HepG2 (cell line): ENCODE measurements around the gene UBE2C. TPM values are rescaled to one million over a fixed set of nuclear protein-coding genes. Genes with fewer than 3 reads are reported as not detected.

Experiments used
- AGO1 ChIP-seq: fragments of 200-400 bp; formaldehyde crosslinking; IDR thresholded peaks from 2 replicates; pipeline ENCODE4 v1.6.1; 2017; ENCODE audit warnings: mild to moderate bottlenecking, low read depth, low read length, moderate library complexity; ENCODE audit not compliant: poor library complexity, severe bottlenecking
- AKAP8 ChIP-seq: sonication (generic); formaldehyde crosslinking; IDR thresholded peaks from 2 replicates; pipeline ENCODE4 v1.5.1; 2020; ENCODE audit warnings: mild to moderate bottlenecking, missing genetic modification reagents
- CBFB ChIP-seq: sonication (generic); formaldehyde crosslinking; IDR thresholded peaks from 2 replicates; pipeline ENCODE4 v1.4.0; 2020; ENCODE audit warnings: missing genetic modification reagents
- CEBPZ ChIP-seq: IDR thresholded peaks from 2 replicates; pipeline ENCODE4 v1.6.1; 2012; ENCODE audit warnings: low read length, improper control_type of control experiment
- HOMEZ ChIP-seq: IDR thresholded peaks from 2 replicates; pipeline ENCODE4 v1.6.1; 2016; ENCODE audit warnings: low read depth
- KLF6 ChIP-seq: IDR thresholded peaks from 2 replicates; pipeline ENCODE4 v1.8.0; 2016; ENCODE audit warnings: missing biosample characterization, missing genetic modification reagents
- MEF2D ChIP-seq: sonication (generic); formaldehyde crosslinking; IDR thresholded peaks from 2 replicates; pipeline ENCODE4 v1.5.1; 2020; ENCODE audit warnings: mild to moderate bottlenecking, missing genetic modification reagents
- MNT ChIP-seq: fragments of 450-650 bp; IDR thresholded peaks from 2 replicates; pipeline ENCODE4 v1.6.1; 2016
- TFAP4 ChIP-seq: sonication (generic); IDR thresholded peaks from 2 replicates; pipeline ENCODE4 v1.6.1; 2016; ENCODE audit warnings: low read depth, borderline replicate concordance
- ZFP82 ChIP-seq: sonication (generic); formaldehyde crosslinking; IDR thresholded peaks from 2 replicates; pipeline ENCODE4 v1.5.1; 2020; ENCODE audit warnings: mild to moderate bottlenecking, missing genetic modification reagents, borderline replicate concordance
- ZNF143 ChIP-seq: sonication (generic); formaldehyde crosslinking; IDR thresholded peaks from 2 replicates; pipeline ENCODE4 v1.4.0; 2020; ENCODE audit warnings: missing genetic modification reagents
- ZNF276 ChIP-seq: sonication (generic); formaldehyde crosslinking; IDR thresholded peaks from 2 replicates; pipeline ENCODE4 v1.4.0; 2020; ENCODE audit warnings: mild to moderate bottlenecking, low read depth, missing genetic modification reagents
- ZNF451 ChIP-seq: sonication (generic); formaldehyde crosslinking; IDR thresholded peaks from 2 replicates; pipeline ENCODE4 v1.5.0; 2020; ENCODE audit warnings: mild to moderate bottlenecking, missing genetic modification reagents
- ZNF510 ChIP-seq: sonication (generic); formaldehyde crosslinking; IDR thresholded peaks from 2 replicates; pipeline ENCODE4 v1.4.0; 2020; ENCODE audit warnings: low read depth, mild to moderate bottlenecking, missing genetic modification reagents
- ZNF619 ChIP-seq: sonication (generic); formaldehyde crosslinking; IDR thresholded peaks from 2 replicates; pipeline ENCODE4 v1.4.0; 2020; ENCODE audit warnings: mild to moderate bottlenecking, missing genetic modification reagents
- polyA plus RNA-seq, 8 experiments: library from polyadenylated mRNA; depleted of rRNA in 3 of 8; stranded (reverse) in 7 of 8; unstranded in 1 of 8; fragments of >200 nt; fragmentation: Illumina TruSeq in 4 of 8; extraction: Trizol in 4 of 8; gene quantifications; 2 replicates each; pipeline versions ENCODE4 v1.2.1 to v1.2.3, GENCODE V29; 2011 to 2016; ENCODE audit warnings: low read depth in 4 of 8, missing spikeins in 1 of 8, mixed read lengths in 1 of 8; ENCODE audit not compliant: insufficient read depth in 1 of 8
- total RNA-seq, 5 experiments: library from RNA; depleted of rRNA; stranded (reverse); fragments of >200 nt; fragmentation: Illumina TruSeq; extraction: Trizol; gene quantifications; 2 replicates each; pipeline ENCODE4 v1.2.3, GENCODE V29; 2016; ENCODE audit warnings: low read depth in 1 of 5

UBE2C gene
- total and polyA plus RNA-seq, 2 of the 13 experiments (the other 11 are each of a cell fraction or from before 2014, with no cell fraction given) = 100 to 123 TPM

GRCh38 chr20:45812157-45813005 lies at the start of gene UBE2C (continued):
- no peak for TF ChIP-seq ZFP82 (CRISPR knock-in tag)
- peak; percentile 69 for TF ChIP-seq AGO1
- no peak for TF ChIP-seq ZNF143
- peak; percentile 78 for TF ChIP-seq AKAP8
- TF ChIP-seq TFAP4 = no peak
- TF ChIP-seq CEBPZ = no peak
- no peak for TF ChIP-seq ZNF510 (CRISPR knock-in tag)
- TF ChIP-seq MNT = peak; percentile 38
- no peak for TF ChIP-seq ZNF619
- TF ChIP-seq HOMEZ (CRISPR knock-in tag) = peak; percentile 80; the same call in 1 of the 2 replicates
- 0 out of 2 replicates have a peak, but pooled peaks have one; percentile 20 for TF ChIP-seq ZNF276 (CRISPR knock-in tag)
- 0 out of 2 replicates have a peak, but pooled peaks have one; percentile 22 for TF ChIP-seq CBFB (CRISPR knock-in tag)
- TF ChIP-seq KLF6 (CRISPR knock-in tag) = no peak
- TF ChIP-seq ZNF451 (CRISPR knock-in tag) = peak; percentile 79; the same call in 1 of the 2 replicates
- TF ChIP-seq MEF2D (CRISPR knock-in tag) = 0 out of 2 replicates have a peak, but pooled peaks have one; percentile 21
